Stimulated activated CD4-positive, alpha-beta T cell treated with anti-CD3 and anti-CD28 coated beads, TNF-alpha, amount 100 ng/mL, for 24 hours (primary cell): ENCODE results near the gene UBAP1.
"Not testable (repeated sequence)": the region's sequence is repeated elsewhere in the genome, so short reads cannot be mapped to it uniquely, and the experiment has no call there.

ENCODE experiments used
- DNase-seq, 3 experiments: peaks; one replicate each; pipeline ENCODE4 v3.0.0-alpha.2; 2020; ENCODE audit warnings: low read depth in 3 of 3

The UBAP1 gene

DNA sequence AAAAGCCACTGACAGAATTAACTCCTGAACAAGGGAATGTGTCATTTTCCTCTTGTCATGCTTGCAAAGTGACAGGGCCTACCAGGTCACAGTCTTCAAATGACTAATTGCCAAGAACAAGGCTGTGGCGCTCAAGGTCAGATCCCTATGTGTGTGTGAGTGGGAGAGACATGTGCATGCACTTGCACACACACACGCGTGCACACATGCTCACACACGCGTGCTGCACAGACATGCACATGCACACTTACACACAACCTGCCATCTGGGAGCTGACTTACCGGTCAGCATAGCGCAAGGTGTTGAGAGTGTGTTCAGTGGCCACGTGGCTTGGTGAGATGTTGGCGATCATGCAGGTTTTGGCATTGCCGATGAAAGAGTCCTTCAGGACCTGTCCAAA lies 80.5 kb downstream of the UBAP1 start:
- DNase-seq, result no peak

DNA sequence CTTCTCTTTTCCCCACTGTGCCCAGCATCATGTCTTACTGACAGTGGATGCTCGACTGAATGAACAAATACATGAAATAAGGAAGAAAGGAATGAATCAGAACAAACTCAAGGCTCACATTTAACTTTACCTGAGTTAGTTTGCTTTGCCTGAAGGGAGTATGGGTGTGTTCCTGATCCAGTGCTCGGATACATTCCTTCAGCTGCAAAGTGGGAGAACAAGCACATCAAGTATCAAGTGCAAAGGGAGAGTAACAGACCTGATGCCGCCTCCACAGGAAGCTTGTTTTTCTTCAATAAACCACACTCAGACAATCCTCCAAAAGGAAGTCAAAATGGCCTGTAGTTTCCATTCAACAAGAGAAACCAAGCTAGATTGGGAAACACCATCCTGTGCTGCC lies 84.1 kb downstream of the UBAP1 start:
- no peak for DNase-seq

DNA sequence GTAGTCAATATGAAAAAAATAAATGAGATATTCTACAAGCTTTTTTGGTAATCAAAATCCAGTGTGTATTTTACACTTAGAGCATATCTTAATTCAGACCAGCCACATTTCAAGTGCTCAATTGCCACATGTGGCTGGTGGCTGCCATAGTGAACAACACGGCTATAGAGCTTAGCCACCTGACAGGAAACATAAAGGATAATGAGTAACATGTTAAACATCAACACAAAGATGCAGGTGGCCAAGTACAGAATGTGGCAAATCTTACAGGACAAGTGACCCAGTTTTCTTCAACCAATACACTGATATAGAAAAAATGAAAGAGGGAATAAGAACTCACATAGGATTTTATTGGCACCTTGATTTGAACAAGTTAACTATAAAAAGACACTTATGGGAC lies 88.8 kb downstream of the UBAP1 start:
- DNase-seq, result no peak

DNA sequence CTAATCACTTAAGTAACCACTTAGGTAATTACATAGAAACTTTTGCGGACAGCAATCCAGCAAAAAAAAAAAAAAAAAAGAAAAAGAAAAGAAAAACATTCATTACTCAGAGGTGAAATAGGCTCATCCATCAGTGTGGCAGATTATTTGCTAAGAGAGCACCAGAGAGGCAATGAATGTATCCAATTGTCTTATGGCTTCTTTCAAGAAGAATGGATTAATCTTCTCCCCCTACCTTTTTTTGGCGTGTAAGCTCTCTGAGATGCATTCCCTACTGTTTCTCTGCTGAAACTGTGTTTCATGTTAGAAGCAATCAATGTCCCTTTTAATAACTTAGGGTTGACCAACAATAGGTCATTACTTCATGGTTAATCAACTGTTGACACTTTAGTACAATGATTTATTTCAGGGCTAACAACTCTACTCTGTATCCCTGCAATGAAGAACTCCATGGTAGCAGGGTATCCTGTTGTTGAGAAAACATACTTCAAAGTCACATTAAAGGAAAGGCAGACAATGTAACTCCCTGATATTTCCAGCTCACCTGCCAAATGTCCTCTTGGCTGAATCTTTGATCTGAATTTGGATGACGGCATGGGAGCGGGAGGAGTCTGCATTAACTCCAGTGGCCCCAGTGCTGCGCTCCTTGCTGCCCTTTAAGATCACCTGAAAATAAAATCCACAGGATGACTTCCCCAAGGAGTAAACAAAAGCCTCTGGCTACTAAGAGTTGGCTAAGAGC lies 92.6 kb downstream of the UBAP1 start:
- DNase-seq, result no peak

DNA sequence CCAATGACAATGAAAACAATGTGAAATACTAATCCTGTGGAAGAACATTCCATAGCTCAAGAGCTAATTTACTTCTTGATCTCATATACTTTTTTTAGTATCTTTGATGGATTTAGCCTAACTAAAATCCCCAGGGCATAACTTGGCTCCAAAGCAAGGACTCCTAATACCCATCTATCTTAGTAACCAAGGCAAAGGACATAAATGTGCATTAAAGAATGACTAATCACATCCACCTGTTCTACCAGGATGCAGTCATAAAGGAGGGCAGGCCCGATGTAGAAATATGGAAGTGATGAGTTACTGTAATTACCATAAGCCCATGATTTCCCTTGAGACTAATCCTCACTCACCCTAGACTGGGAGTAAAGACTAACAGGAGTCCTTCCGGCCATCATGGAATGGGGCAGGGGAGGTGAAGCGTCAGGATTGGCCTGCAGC lies 93.3 kb downstream of the UBAP1 start:
- no peak for DNase-seq

DNA sequence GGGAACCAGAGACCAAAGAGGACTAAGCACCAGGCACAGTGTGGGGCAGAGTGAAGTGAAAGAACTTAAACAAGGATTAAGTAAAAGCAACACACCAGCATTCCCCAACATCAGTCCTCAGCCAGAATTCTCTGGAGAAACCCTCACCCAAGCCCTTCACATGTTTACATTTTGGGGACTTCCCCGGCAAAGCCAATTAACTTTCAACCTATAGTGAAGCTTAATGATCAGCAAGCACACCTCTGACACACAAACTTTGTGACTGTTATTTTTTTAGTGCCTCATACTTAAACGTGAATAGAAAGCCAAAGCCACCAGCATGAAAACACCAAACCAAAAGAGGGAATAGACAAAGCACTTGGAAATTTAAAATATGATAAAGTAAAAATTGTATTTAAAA lies 94.7 kb downstream of the UBAP1 start:
- not testable (repeated sequence) for DNase-seq

DNA sequence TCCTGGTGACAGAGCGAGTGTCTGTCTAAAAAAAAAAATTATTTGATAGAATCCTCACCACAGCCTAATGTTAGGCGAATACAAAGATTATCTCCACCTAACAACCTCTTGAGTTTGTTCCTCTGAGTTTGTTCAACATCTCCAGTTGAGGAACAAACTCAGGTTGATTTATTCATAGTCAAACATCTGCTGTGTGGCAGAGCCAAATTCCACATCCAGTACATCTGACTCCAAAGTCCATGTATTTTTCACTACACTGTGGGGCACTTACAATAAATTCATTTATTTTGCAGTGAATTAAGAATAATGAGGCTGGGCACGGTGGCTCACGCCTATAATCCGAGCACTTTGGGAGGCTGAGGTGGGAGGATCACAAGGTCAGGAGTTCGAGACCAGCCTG lies 97.0 kb downstream of the UBAP1 start:
- no peak for DNase-seq

DNA sequence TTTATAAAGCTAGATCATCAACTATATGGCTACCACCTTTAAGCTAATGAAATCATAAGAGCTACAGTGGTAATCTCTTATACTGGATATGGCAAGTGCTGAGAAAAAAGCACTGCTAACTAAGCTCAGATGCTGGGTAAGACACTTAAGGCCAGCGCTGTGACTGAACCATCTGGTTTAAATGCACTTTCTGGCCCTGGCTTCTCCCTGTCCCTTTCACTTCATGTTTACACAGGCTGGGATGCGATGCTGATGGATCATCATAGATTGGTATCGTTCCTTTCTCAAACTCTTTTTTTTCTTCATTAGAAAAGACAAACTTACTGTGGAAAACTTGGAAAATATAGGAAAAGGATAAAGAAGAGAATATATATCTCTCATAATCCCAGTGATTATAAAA lies 97.9 kb downstream of the UBAP1 start:
- no peak for DNase-seq

DNA sequence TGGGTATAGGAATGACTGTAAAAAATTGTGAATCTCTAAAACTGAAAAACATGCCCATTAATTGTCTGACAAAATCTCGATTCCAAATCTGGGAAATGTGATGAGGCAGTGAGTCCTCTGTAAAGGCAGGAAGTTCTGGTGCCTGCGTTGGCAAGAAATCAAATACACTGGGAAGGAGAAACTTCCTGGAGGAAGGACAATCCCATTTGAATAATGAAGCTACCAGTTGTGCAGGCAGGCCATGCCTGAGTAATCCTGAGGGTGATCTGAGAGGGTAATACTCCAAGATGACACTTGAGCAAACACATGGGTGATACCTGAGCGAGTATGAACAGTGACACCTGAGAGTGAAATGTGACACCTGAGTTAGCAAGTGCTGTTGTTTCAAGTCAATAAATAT lies 100.6 kb downstream of the UBAP1 start:
- no peak for DNase-seq

DNA sequence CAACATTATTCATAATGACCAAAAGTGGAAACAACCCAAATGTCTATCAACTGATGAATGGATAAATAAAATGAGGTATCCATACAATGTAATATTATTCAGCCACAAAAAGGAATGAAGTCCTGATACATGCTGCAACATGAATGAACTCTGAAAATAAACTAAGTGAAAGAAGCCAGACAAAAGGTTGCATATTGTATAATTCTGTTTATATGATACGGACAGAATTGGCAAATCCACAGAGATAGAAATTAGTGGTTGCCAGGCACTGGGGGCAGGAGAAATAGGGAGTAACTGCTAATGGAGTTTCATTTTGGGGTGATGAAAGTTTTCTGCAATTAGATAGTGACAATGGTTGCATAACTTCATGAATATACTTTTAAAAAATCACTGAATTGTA lies 103.3 kb downstream of the UBAP1 start:
- no peak for DNase-seq

DNA sequence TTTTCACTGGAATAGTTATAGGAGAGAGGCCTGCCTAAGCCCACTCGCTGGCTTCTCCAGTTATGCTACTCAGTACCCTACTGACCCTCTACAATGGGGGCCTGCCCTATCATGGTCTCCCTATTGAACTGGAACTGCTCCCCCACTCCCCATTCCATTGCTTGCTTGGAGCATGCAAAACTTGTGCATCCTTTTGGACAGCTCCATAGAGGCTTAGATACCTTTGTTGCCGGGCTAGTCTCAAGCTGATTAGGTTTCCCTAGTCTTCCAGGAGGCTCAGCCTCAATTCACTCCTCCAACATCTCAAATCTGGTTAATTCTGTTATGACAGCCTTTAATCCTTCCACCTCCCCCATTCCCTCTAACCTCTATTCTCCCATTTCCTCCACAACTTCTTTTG lies 110.3 kb downstream of the UBAP1 start:
- no peak for DNase-seq

DNA sequence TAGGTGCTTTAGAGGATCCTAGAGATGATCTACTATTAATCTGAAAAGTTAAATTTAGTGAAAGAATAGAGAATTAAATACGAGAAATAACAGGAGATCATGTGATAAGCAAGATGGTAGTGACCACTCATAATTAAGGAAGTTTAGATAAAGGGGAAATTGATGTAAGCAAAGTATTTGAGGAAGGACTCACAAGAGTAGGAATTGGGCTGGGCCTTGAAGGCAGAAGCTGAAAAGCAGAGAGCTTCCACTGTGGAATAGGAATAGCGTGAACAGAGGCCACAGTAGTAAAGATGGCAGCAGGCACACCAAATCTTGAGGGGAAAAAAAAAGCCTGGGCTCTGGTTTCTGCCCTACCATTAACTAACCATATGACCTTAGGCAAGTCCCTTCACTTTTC lies 112.2 kb downstream of the UBAP1 start:
- no peak for DNase-seq

DNA sequence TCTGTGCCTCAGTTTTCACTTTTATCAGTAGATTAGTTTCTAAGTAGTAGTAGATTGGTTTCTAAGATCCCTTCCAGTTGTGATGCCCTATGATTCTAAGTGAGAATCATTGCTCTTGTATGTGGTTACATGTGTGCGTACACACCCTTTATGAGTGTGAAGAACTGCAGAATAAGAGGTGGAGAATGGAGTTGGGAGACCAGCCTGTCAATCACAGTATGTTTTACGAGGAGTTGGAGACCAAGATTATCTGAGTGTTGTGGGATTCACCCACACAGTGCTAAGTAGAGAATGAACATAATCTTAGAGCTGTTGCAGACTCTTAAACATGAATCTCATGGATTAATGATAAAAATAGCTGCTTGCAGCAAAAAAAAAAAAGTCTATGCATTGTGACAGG lies 112.6 kb downstream of the UBAP1 start:
- DNase-seq, result no peak

DNA sequence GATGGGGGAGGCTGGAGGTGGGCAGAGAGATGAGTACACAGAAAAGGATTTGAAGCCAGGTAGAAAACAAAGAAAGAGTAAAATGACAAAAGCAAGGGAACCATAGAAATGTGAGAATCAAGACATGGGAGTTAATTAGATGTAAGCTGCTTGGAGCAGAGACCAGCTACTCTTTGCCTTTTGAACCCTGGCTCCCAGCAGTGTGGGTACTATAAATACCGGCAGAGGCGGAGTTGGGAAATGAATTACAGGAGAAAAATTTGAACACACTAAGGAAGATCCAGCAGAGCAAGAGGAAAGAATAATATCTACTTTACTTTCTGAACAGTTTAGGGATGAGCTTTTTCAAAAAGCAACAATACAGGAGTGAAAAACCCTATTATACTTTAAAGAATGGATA lies 113.7 kb downstream of the UBAP1 start:
- no peak for DNase-seq

DNA sequence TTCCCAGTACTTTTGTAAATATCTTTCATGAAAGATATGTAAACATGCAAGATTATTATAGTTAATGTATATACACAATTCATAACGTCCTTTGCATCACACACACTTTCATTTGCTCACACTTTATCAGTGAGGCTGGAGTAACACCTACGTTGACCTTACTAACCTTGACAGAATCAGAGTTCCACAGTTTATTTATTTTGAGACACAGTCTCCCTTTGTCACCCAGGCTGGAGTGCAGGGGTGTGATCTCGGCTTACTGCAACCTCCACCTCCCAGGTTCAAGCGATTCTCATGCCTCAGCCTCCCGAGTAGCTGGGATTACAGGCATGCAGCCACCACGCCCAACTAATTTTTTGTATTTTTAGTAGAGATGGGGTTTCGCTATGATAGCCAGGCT lies 122.2 kb downstream of the UBAP1 start:
- not testable (repeated sequence) for DNase-seq
